ENCODE results near the gene ARAP1. TPM values are rescaled to one million over a fixed set of nuclear protein-coding genes. Genes with fewer than 3 reads are reported as not detected.

Gene ARAP1
- total and polyA plus RNA-seq, 2 donors (not counting 3 experiments of a cell fraction or from before 2014, with no cell fraction given): 36.8 to 66.2 TPM

DNA sequence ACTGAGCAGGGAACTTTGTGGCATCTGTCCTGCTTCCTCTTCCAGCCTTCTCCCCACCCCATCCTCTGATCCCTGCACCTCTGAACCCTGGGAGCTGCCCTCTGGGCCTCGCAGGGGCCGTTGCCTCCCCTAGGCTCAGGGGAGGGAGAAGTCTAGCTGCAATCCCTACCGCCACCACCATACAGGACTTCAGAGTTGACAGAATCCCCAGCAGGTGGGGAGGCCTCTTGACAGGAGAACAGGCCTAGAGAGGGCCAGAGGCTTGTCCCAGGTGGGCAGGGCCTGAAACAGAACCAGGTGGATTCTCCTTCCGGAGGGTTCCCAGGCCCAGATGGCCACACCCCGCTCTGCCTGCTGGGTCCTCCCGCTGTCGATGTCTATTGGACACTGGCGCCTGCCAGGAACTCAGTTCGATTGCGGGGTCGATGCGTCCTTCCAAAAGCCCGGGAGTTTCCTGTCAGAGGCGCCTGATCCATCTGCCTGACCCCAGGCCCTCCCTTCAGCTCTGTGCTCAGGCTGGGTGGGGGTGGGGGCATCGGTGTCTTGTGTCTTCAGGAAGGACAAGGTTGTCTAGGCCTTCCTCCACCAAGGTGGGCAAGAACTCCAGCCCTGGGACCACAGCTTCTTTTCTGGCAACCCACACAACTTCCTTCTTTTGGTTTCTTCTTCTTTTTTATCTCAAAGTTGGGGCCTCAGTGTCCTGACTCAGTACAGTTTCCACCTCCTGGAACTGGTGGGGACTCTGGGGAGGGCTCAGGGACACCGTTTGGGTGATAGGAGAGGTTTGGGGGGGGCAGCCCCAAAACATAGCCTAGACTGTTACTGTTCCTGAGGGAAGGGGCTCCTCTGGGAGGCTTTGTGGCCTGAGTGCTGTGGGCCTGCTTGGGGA, 35.3 kb upstream of the ARAP1 start:
- no peaks in the 10 kb centered on the region for H3K36me3 ChIP-seq (ENCODE audit: control insufficient read depth in 2 of 2, extremely low read depth in 1 of 2, insufficient read depth in 2 of 2, low read length in 2 of 2)
- DNase-seq (ENCODE audit: low read depth, low spot score) (no peak), FAIRE-seq (no peak)
- H3K9me1 ChIP-seq (replicated peaks; ENCODE audit: control insufficient read depth, extremely low read depth, insufficient read depth, low read length): no peaks in the 10 kb centered on the region
- ChIA-PET POLR2A (no interaction called here), CTCF (interaction anchor here (0.6 to 3.2 kb wide), 6 partner anchors 10 to 62 kb away, joined by 3 to 20 read pairs (median 4); no protein-coding TSS in a partner anchor)
- no peaks in the 10 kb centered on the region for H3K9me3 ChIP-seq (replicated peaks; ENCODE audit: control insufficient read depth, insufficient read depth, low read length)
- H3K4me1 ChIP-seq (ENCODE audit: control insufficient read depth, extremely low read depth, insufficient read depth, low read length): no peaks in the 10 kb centered on the region
- BruUV-seq (replicated peaks): no TSS peak
- H2AFZ ChIP-seq (ENCODE audit: low read depth, low read length): no peak overlapping the region
- no peaks in the 10 kb centered on the region for H4K20me1 ChIP-seq (replicated peaks; ENCODE audit: control insufficient read depth, extremely low read depth, insufficient read depth, low read length)
- H3K9ac ChIP-seq (replicated peaks; ENCODE audit: extremely low read depth, insufficient read depth, low read length): no peak overlapping the region
- H3K27me3 ChIP-seq (ENCODE audit: control insufficient read depth in 2 of 2, insufficient read depth in 2 of 2, low read length in 2 of 2): no peaks in the 10 kb centered on the region
- intact Hi-C loops (cut with micrococcal nuclease): no loop called here
- H3K4me2 ChIP-seq (ENCODE audit: insufficient read depth, low read length): no peak overlapping the region
- H3K79me2 ChIP-seq (ENCODE audit: control insufficient read depth, insufficient read depth, low read length): no peaks in the 10 kb centered on the region
- dilution Hi-C loops (cut with MboI; ENCODE audit: extremely low pct_ligation_motif_present, low sequenced_read_pairs): no loop called here
- no peak overlapping the region for H3K27ac ChIP-seq (ENCODE audit: insufficient read depth, low read depth, low read length)
- TF ChIP-seq POLR2A (IDR thresholded peaks at IDR 0.05; ENCODE audit: low read depth, low read length): no peak
- TF ChIP-seq POLR2AphosphoS5 (IDR thresholded peaks at IDR 0.05; ENCODE audit: insufficient read depth, low read depth, low read length): no peak
- no peak for TF ChIP-seq JUN (IDR thresholded peaks at IDR 0.05; ENCODE audit: borderline replicate concordance, insufficient read depth, insufficient read length, low read depth)
- no peak for TF ChIP-seq MYC (IDR thresholded peaks at IDR 0.05; ENCODE audit: low read depth, low read length)
- TF ChIP-seq, protein P1, sequence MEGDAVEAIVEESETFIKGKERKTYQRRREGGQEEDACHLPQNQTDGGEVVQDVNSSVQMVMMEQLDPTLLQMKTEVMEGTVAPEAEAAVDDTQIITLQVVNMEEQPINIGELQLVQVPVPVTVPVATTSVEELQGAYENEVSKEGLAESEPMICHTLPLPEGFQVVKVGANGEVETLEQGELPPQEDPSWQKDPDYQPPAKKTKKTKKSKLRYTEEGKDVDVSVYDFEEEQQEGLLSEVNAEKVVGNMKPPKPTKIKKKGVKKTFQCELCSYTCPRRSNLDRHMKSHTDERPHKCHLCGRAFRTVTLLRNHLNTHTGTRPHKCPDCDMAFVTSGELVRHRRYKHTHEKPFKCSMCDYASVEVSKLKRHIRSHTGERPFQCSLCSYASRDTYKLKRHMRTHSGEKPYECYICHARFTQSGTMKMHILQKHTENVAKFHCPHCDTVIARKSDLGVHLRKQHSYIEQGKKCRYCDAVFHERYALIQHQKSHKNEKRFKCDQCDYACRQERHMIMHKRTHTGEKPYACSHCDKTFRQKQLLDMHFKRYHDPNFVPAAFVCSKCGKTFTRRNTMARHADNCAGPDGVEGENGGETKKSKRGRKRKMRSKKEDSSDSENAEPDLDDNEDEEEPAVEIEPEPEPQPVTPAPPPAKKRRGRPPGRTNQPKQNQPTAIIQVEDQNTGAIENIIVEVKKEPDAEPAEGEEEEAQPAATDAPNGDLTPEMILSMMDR (IDR thresholded peaks at IDR 0.05; ENCODE audit: extremely low read depth in 1 of 2, insufficient read depth in 1 of 2, low read depth in 1 of 2, low read length in 2 of 2): no peak
- TF ChIP-seq EZH2 (IDR thresholded peaks at IDR 0.05; ENCODE audit: borderline replicate concordance, low read depth, low read length, severe bottlenecking): no peak
- TF ChIP-seq FOS (IDR thresholded peaks at IDR 0.05; ENCODE audit: borderline replicate concordance, insufficient read depth, low read length): no peak
- TF ChIP-seq, protein P2, sequence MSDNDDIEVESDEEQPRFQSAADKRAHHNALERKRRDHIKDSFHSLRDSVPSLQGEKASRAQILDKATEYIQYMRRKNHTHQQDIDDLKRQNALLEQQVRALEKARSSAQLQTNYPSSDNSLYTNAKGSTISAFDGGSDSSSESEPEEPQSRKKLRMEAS (IDR thresholded peaks at IDR 0.05; ENCODE audit: insufficient read depth, insufficient read length): no peak
- TF ChIP-seq GATA2 (IDR thresholded peaks at IDR 0.05; ENCODE audit: insufficient read depth, insufficient read length, low read depth, low read length): no peak
- no peak overlapping the region for H3K4me3 ChIP-seq (replicated peaks in 1 of 3; ENCODE audit: insufficient read depth in 1 of 3, low read depth in 1 of 3, low read length in 3 of 3)
